ENCODE results near the gene TRIM71.

- TF ChIP-seq POLR2A (IDR thresholded peaks at IDR 0.05; ENCODE audit: low read depth, low read length) (no peak), TAF1 (IDR thresholded peaks at IDR 0.05; ENCODE audit: low read depth, low read length) (no peak), POLR2AphosphoS5 (IDR thresholded peaks at IDR 0.05; ENCODE audit: low read depth, low read length) (no peak), PAX5 (IDR thresholded peaks at IDR 0.05; ENCODE audit: insufficient read depth, low read length, severe bottlenecking) (no peak), SPI1 (IDR thresholded peaks at IDR 0.05; ENCODE audit: low read depth, low read length) (no peak), POU2F2 (IDR thresholded peaks at IDR 0.05; ENCODE audit: low read depth, low read length) (no peak)
Observed at GRCh38 chr3:32862247-32862935, 44.6 kb downstream of the TRIM71 start.
